GM19395 (cell line): ENCODE results near the gene RANBP17.

ENCODE experiments used
- ATAC-seq: cut with Tn5 transposase; IDR thresholded peaks from one replicate; pipeline ENCODE4 v1.9.1; 2021; ENCODE audit warnings: mild to moderate bottlenecking, moderate library complexity; ENCODE audit not compliant: unreplicated experiment

RANBP17 gene

GRCh38 chr5:171312129-171312974 is 450.5 kb downstream of the RANBP17 start:
- ATAC-seq, result no peak

GRCh38 chr5:171313481-171314206 is 451.8 kb downstream of the RANBP17 start:
- ATAC-seq, result no peak

- no peak for ATAC-seq
These were observed 453.0 kb downstream of the RANBP17 start for GRCh38 chr5:171314728-171315385.

GRCh38 chr5:171315386-171315891 is 453.6 kb downstream of the RANBP17 start:
- no peak for ATAC-seq

- no peak for ATAC-seq
These were observed 454.1 kb downstream of the RANBP17 start for GRCh38 chr5:171315925-171316257.

GRCh38 chr5:171316258-171317121 is 454.7 kb downstream of the RANBP17 start:
- ATAC-seq, result no peak

GRCh38 chr5:171317230-171317629 is 455.4 kb downstream of the RANBP17 start:
- ATAC-seq, result no peak

GRCh38 chr5:171318026-171318425 is 456.2 kb downstream of the RANBP17 start:
- ATAC-seq, result no peak

- no peak for ATAC-seq
These were observed 459.6 kb downstream of the RANBP17 start for GRCh38 chr5:171321447-171321846.

- ATAC-seq, result no peak
These were observed 460.7 kb downstream of the RANBP17 start for GRCh38 chr5:171322527-171322926.

- ATAC-seq, result no peak
These were observed 461.2 kb downstream of the RANBP17 start for GRCh38 chr5:171323007-171323406.

- no peak for ATAC-seq
These were observed 462.2 kb downstream of the RANBP17 start for GRCh38 chr5:171323806-171324632.

- no peak for ATAC-seq
These were observed 468.2 kb downstream of the RANBP17 start for GRCh38 chr5:171330021-171330420.

- no peak for ATAC-seq
These were observed 473.8 kb downstream of the RANBP17 start for GRCh38 chr5:171335616-171336015.

GRCh38 chr5:171336521-171337209 is 474.8 kb downstream of the RANBP17 start:
- ATAC-seq, result no peak

GRCh38 chr5:171337210-171337569 is 475.4 kb downstream of the RANBP17 start:
- no peak for ATAC-seq

- no peak for ATAC-seq
These were observed 478.2 kb downstream of the RANBP17 start for GRCh38 chr5:171340042-171340441.

- ATAC-seq, result no peak
These were observed 478.7 kb downstream of the RANBP17 start for GRCh38 chr5:171340491-171340890.
